ENCODE results near the gene FLVCR2.
"Not testable (repeated sequence)": the region's sequence is repeated elsewhere in the genome, so short reads cannot be mapped to it uniquely, and the experiment has no call there.

Gene FLVCR2

DNA sequence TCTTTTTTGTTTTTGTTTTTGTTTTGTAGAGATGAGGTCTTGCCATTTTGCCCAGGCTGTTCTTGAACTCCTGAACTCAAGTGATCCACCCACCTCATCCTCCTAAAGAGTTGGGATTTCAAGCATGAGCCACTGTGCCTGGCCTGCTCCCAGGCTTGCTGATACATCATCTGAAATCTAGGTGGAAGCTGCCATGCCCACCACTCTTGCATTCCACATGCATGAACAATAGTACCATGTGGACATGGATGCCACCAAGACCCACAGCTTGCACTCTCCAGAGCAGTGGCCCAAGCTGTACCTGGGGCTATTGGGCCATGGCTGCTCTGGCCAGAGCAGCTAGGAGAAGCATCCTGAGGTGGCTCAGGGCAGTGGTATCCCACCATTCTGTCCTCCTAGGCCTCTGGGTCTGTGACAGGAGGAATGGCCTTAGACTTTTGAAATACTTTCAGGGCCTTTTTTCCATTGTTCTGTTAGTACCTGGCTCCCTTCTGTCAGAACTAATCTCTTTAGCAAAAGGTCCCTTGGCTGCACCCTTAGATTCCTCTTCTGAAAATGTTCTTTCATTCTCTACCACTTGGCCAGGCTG, 13.7 kb downstream of the FLVCR2 start:
- DNase-seq (ENCODE audit: low read depth in 1 of 2, low spot score in 1 of 2), result no peak
- Histone ChIP-seq H3K27ac (replicated peaks) (no peak overlapping the region), H3K27me3 (ENCODE audit: insufficient read depth, poor library complexity, severe bottlenecking) (no peaks in the 10 kb centered on the region), H3K4me3 (replicated peaks; ENCODE audit: insufficient read depth, low read length) (no peak overlapping the region)
- TF ChIP-seq POLR2AphosphoS5 (IDR thresholded peaks at IDR 0.05; ENCODE audit: low read depth), result no peak
- TF ChIP-seq, protein P1, sequence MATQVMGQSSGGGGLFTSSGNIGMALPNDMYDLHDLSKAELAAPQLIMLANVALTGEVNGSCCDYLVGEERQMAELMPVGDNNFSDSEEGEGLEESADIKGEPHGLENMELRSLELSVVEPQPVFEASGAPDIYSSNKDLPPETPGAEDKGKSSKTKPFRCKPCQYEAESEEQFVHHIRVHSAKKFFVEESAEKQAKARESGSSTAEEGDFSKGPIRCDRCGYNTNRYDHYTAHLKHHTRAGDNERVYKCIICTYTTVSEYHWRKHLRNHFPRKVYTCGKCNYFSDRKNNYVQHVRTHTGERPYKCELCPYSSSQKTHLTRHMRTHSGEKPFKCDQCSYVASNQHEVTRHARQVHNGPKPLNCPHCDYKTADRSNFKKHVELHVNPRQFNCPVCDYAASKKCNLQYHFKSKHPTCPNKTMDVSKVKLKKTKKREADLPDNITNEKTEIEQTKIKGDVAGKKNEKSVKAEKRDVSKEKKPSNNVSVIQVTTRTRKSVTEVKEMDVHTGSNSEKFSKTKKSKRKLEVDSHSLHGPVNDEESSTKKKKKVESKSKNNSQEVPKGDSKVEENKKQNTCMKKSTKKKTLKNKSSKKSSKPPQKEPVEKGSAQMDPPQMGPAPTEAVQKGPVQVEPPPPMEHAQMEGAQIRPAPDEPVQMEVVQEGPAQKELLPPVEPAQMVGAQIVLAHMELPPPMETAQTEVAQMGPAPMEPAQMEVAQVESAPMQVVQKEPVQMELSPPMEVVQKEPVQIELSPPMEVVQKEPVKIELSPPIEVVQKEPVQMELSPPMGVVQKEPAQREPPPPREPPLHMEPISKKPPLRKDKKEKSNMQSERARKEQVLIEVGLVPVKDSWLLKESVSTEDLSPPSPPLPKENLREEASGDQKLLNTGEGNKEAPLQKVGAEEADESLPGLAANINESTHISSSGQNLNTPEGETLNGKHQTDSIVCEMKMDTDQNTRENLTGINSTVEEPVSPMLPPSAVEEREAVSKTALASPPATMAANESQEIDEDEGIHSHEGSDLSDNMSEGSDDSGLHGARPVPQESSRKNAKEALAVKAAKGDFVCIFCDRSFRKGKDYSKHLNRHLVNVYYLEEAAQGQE (IDR thresholded peaks at IDR 0.05; ENCODE audit: insufficient replicate concordance, low read depth), result no peak
- TF ChIP-seq GABPA (IDR thresholded peaks at IDR 0.05; ENCODE audit: low read depth), result no peak
- TF ChIP-seq SPI1 (IDR thresholded peaks at IDR 0.05; ENCODE audit: borderline replicate concordance, low read depth), result no peak
- TF ChIP-seq, protein P2, sequence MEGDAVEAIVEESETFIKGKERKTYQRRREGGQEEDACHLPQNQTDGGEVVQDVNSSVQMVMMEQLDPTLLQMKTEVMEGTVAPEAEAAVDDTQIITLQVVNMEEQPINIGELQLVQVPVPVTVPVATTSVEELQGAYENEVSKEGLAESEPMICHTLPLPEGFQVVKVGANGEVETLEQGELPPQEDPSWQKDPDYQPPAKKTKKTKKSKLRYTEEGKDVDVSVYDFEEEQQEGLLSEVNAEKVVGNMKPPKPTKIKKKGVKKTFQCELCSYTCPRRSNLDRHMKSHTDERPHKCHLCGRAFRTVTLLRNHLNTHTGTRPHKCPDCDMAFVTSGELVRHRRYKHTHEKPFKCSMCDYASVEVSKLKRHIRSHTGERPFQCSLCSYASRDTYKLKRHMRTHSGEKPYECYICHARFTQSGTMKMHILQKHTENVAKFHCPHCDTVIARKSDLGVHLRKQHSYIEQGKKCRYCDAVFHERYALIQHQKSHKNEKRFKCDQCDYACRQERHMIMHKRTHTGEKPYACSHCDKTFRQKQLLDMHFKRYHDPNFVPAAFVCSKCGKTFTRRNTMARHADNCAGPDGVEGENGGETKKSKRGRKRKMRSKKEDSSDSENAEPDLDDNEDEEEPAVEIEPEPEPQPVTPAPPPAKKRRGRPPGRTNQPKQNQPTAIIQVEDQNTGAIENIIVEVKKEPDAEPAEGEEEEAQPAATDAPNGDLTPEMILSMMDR (IDR thresholded peaks at IDR 0.05; ENCODE audit: insufficient read depth, low read length), result no peak

DNA sequence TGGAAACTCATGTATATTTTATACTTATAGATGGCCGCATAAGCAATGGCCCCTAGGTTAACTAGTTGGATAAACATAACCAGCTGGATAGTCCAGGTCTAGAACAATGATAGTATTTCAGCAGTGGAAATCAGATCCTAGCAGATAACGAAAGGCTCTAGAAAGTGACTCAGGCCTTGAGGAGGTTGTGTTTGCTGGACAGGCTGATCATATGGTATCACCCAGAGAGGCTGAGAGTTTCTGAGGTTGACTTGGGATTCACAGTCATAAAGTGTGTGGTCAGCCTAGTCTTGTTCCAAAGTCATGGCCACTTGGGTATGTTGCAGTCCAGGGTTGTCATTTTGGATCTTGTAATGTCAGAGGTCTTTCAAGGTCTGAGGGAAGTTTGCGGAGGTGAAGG, 16.8 kb downstream of the FLVCR2 start:
- no peaks in the 10 kb centered on the region for H3K27me3 ChIP-seq (ENCODE audit: insufficient read depth, poor library complexity, severe bottlenecking)
- no peak overlapping the region for H3K27ac ChIP-seq (replicated peaks)
- no peak for DNase-seq (ENCODE audit: low read depth in 1 of 2, low spot score in 1 of 2)
- TF ChIP-seq, protein P1 (IDR thresholded peaks at IDR 0.05; ENCODE audit: insufficient replicate concordance, low read depth), result no peak
- TF ChIP-seq POLR2AphosphoS5 (IDR thresholded peaks at IDR 0.05; ENCODE audit: low read depth), result no peak
- TF ChIP-seq GABPA (IDR thresholded peaks at IDR 0.05; ENCODE audit: low read depth), result no peak
- no peak for TF ChIP-seq SPI1 (IDR thresholded peaks at IDR 0.05; ENCODE audit: borderline replicate concordance, low read depth)
- TF ChIP-seq, protein P2 (IDR thresholded peaks at IDR 0.05; ENCODE audit: insufficient read depth, low read length), result no peak
- no peak overlapping the region for H3K4me3 ChIP-seq (replicated peaks; ENCODE audit: insufficient read depth, low read length)

DNA sequence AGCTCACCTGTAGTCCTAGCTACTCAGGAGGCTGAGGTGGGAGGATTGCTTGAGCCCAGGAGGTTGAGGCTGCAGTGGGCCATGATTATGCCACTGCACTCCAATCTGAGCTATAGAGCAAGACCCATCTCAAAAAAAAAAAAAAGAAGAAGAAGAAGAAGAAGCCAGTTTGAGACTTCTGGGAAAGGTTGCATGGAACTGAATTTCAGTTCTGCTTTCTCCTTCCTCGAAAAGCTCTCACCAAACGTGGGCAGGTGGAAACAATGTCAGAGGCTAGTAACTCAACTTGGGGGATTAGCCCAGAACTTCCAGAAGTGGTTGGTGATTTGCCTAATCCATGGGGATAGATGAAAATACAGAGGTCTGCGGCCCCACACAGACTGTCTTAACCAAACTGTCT, 18.7 kb downstream of the FLVCR2 start:
- Histone ChIP-seq H3K27me3 (ENCODE audit: insufficient read depth, poor library complexity, severe bottlenecking) (no peaks in the 10 kb centered on the region), H3K4me3 (replicated peaks; ENCODE audit: insufficient read depth, low read length) (no peak overlapping the region), H3K27ac (replicated peaks) (no peak overlapping the region)
- TF ChIP-seq POLR2AphosphoS5 (IDR thresholded peaks at IDR 0.05; ENCODE audit: low read depth), result no peak
- peak; percentile 60; the same call in 1 of the 2 replicates for TF ChIP-seq SPI1 (IDR thresholded peaks at IDR 0.05; ENCODE audit: borderline replicate concordance, low read depth)
- DNase-seq (ENCODE audit: low read depth in 1 of 2, low spot score in 1 of 2), result peak in 1 of 2 experiments; percentile 17

DNA sequence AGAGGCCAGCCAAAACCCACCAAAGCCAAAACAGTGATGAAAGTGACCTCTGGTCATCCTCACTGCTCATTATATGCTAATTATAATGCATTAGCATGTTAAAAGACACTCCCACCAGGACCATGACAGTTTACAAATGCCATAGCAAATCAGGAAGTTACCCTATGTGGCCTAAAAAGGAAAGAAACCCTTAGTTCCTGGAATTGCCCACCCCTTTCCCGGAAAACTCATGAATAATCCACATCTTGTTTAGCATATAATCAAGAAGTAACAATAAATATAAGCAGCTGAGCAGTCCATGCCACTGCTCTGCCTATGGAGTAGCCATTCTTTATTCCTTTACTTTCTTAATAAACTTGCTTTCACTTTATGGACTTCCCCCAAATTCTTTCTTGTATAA, 21.7 kb downstream of the FLVCR2 start:
- not testable (repeated sequence) for DNase-seq (ENCODE audit: low read depth in 1 of 2, low spot score in 1 of 2); H3K27ac ChIP-seq (replicated peaks)

DNA sequence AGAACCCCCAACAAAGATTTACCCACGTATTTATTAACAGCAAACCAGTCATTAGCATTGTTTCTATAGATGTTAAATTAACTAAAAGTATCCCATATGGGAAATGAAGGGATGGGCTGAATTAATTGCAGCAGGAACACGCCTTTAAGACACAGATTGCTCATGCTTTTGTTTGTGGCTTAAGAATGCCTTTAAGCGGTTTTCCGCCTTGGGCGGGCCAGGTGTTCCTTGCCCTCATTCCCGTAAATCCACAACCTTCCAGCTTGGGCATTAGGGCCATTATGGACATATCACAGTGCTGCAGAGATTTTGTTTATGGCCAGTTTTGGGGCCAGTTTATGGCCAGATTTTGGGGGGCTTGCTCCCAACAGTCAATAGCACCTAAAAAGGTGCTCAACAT, 22.6 kb downstream of the FLVCR2 start:
- DNase-seq (ENCODE audit: low read depth in 1 of 2, low spot score in 1 of 2); H3K27ac ChIP-seq (replicated peaks); H3K4me3 ChIP-seq (replicated peaks; ENCODE audit: insufficient read depth, low read length); H3K27me3 ChIP-seq (ENCODE audit: insufficient read depth, poor library complexity, severe bottlenecking): not testable (repeated sequence)

More for the DNA sequence above, 21.7 kb downstream of the FLVCR2 start:
- not testable (repeated sequence) for H3K4me3 ChIP-seq (replicated peaks; ENCODE audit: insufficient read depth, low read length); H3K27me3 ChIP-seq (ENCODE audit: insufficient read depth, poor library complexity, severe bottlenecking)

Data from HL-60 (cell line).